ENCODE data around the gene GRK1.

Gene GRK1

GRCh38 chr13:113775451-113776145, 108.6 kb downstream of the GRK1 start:
- DNase-seq (ENCODE audit: low spot score) = no peak

DNA sequence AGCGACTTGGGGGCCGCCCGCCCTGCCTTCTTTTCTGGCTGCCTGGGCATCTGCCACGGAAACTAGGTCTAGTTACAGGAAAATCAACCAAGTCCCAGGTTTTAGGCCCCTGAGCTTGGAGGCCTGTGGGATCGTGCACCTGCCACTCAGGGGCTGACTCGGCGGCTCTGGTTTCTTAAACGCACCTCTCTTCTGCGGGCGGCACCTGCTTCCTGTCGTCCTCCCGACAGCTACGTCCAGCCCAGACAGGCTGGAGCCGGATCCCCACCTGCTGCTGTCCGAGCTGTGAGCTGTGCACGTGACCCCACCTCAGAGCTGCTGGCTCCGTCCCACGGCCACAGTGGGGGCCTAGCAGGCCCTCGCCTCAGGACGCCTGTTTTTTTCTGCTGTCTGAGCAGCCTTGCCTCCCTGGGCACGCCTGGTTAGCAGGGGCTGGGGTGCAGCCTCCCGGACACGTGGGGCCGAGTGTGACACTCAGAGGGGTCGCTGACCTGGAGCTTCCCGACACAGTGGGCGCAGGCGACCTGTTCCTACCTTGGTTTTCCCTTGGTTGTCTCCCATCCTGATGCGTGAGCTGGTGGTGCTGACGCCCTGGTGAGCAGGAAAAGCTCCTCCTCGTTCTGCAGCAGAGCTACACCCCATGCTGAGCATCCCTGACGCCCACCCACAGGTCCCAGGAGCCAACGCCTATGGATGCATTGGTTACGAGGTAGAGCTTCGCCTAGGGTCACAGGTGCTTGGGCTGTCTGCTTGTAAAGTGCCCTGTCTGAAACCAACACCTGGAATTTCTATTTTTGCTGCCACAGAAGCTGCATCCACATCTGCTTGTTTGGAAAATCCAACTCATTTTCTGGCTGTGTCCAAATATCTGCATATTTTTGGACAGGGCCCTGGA, 109.5 kb downstream of the GRK1 start:
- no peak for DNase-seq (ENCODE audit: low spot score)

- no peak for DNase-seq (ENCODE audit: low spot score)
Observed at GRCh38 chr13:113777311-113778260, 110.6 kb downstream of the GRK1 start.

GRCh38 chr13:113781571-113781970, 114.6 kb downstream of the GRK1 start:
- DNase-seq (ENCODE audit: low spot score) = no peak

DNA sequence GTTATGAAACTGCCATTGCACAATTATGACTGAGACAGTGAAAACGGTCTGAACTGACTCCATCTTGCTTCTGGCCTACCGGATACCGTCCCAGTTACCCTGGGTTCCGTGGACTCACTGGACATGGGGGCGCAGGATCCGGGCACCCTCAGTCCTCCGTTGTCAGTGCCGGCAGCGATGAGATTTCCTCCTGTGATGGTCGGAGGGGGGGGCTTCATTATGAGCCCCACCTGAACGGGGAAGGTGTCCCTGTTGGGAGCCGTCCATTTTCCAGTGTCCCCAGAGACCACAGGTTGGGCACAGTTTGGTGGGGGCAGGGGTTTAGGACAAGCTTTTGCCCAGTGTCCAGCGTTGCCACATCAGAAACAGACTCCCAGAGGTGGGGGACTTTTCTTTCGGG, 115.5 kb downstream of the GRK1 start:
- DNase-seq (ENCODE audit: low spot score) = no peak

DNA sequence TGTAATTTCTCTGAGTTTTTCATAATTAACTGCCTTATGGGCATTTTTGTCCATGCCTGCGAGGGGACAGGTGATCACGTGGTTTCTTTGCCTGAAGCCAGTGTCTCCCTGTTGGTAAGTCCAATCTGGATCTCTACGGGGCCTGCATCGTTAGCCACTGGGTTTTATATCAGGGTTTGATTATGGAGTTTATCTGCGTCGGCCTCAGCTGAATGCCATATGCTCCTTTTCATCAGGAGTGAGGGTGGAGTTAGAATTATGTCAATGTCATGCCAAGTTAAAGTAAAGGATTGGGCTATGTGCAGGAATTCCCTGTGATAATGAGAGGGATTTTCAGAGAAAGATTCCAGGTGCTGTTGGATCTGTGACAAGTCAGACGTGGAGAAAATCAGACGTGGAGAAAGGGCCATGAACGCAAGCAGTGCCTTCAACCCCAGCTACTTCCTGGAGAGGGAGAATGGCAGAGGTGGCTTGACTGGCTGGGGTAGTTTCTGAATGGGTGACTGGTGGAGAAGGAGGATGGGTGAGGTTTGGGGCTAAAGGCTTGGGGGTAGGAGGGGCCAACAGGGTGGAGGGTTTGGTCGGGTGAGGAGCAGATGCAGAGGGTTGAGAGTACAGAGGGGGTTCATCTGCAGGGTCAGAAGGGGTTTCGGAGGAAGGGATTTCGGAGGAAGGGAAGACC, 116.3 kb downstream of the GRK1 start:
- DNase-seq (ENCODE audit: low spot score) = no peak

GRCh38 chr13:113783966-113784644, 117.1 kb downstream of the GRK1 start:
- DNase-seq (ENCODE audit: low spot score) = no peak

- no peak for DNase-seq (ENCODE audit: low spot score)
Observed at GRCh38 chr13:113784645-113785024, 117.6 kb downstream of the GRK1 start.

- DNase-seq (ENCODE audit: low spot score) = no peak
Observed at GRCh38 chr13:113785051-113786010, 118.3 kb downstream of the GRK1 start.

- no peak for DNase-seq (ENCODE audit: low spot score)
Observed at GRCh38 chr13:113786262-113786841, 119.3 kb downstream of the GRK1 start.

All from CD4-positive, alpha-beta T cell treated with Interleukin-15 for 4 hours (primary cell).